HCT116 (cell line): ENCODE data around the gene CNTN4. TPM values are rescaled to one million over a fixed set of nuclear protein-coding genes. Genes with fewer than 3 reads are reported as not detected.

ENCODE experiments used
- YY1 ChIP-seq: IDR thresholded peaks from 2 replicates; pipeline ENCODE4 v1.6.1; 2011; ENCODE audit warnings: low read length, low read depth, moderate library complexity, mild to moderate bottlenecking; ENCODE audit not compliant: insufficient replicate concordance; ENCODE audit errors: extremely low read depth
- ZNF274 ChIP-seq: fragments of 200-500 bp; sonication (Bioruptor generic); IDR thresholded peaks from 2 replicates; pipeline ENCODE4 v1.6.1; 2014; ENCODE audit warnings: mild to moderate bottlenecking, low read depth, low read length, inconsistent platforms
- total RNA-seq: library from RNA; stranded (reverse); gene quantifications from one replicate; pipeline ENCODE4 v1.2.1, GENCODE V29; 2021; ENCODE audit not compliant: unreplicated experiment

CNTN4 gene
- total RNA-seq, 1 experiment from 2014 or later: not detected

GRCh38 chr3:3107181-3107580, 1008.5 kb downstream of the CNTN4 start (continued):
- TF ChIP-seq ZNF274 (no peak), YY1 (no peak)
- TF ChIP-seq, all 23 proteins: peak for 0
